Ovary (tissue), 9 donors: Measurements from ENCODE around the gene TMEM270. TPM values are rescaled to one million over a fixed set of nuclear protein-coding genes. Genes with fewer than 3 reads are reported as not detected.

Source experiments
- DNase-seq, 5 donors: peaks; one replicate each; pipeline ENCODE4 v3.0.0-alpha.2; 2019 to 2020
- H3K27ac ChIP-seq, 2 donors: fragments of 200-600 bp; one replicate each; pipeline versions ENCODE4 v1.5.1 to v1.8.0; 2019 to 2022
- H3K27me3 ChIP-seq: fragments of 200-600 bp; one replicate; pipeline ENCODE4 v1.8.0; 2022
- H3K36me3 ChIP-seq: fragments of 200-600 bp; sonication (generic); one replicate; pipeline ENCODE4 v1.5.1; 2019
- H3K4me1 ChIP-seq: one replicate; pipeline ENCODE4 v1.8.1; 2013; ENCODE audit warnings: mild to moderate bottlenecking, moderate library complexity; ENCODE audit not compliant: insufficient read depth
- H3K4me3 ChIP-seq: fragments of 200-600 bp; sonication (generic); one replicate; pipeline ENCODE4 v1.5.1; 2017
- H3K9me3 ChIP-seq, 2 donors: fragments of 200-600 bp in 1 of 2; sonication (generic) in 1 of 2; one replicate each; pipeline versions ENCODE4 v1.5.1 to v1.8.1; 2013 to 2019; ENCODE audit warnings: mild to moderate bottlenecking in 1 of 2, moderate library complexity in 1 of 2
- CTCF ChIP-seq, 3 donors: fragments of 450-650 bp in 2 of 3; fragments of 200-600 bp in 1 of 3; IDR thresholded peaks; one replicate each; pipeline versions ENCODE4 v1.5.1 to v1.8.0; 2016 to 2022; ENCODE audit warnings: antibody characterized with exemption in 3 of 3, mild to moderate bottlenecking in 1 of 3
- EP300 ChIP-seq: sonication (generic); formaldehyde crosslinking; IDR thresholded peaks from one replicate; pipeline ENCODE4 v1.6.1; 2017; ENCODE audit warnings: antibody characterized with exemption
- POLR2A ChIP-seq: fragments of 450-650 bp; IDR thresholded peaks from one replicate; pipeline ENCODE4 v1.6.1; 2017; ENCODE audit warnings: antibody characterized with exemption, mild to moderate bottlenecking, moderate library complexity
- WGBS, 3 donors: extraction: QIAGEN DNeasy Blood & Tissue Kit in 1 of 3; methylation state at CpG; one replicate each; pipeline versions ENCODE4 v1.1.5 to v1.1.7; 2013 to 2017; 5-methylcytosine and 5-hydroxymethylcytosine counted together
- intact Hi-C, 4 donors: fragments of 100-400 bp; cut with DNase I; formaldehyde crosslinking; loops; one replicate each; pipeline versions ENCODE4 v1.11.0 to v1.15.1; 2022 to 2023
- polyA plus RNA-seq, 2 donors: library from polyadenylated mRNA; stranded (reverse); fragments of 200-250 nt in 1 of 2; fragments of 350-450 nt in 1 of 2; fragmentation: Illumina TruSeq in 1 of 2; extraction: RNeasy Lipid Tissue Mini Kit (QIAGEN cat#74804) in 1 of 2; gene quantifications; one replicate each; pipeline ENCODE4 v1.2.3, GENCODE V29; 2013 to 2014
- total RNA-seq, 7 donors: library from RNA; depleted of rRNA in 2 of 7; stranded (reverse); fragments of >200 nt in 2 of 7; fragmentation: NEBNext Ultra II Directional in 3 of 7; extraction: Animal tissue kit (Norgen Biotek cat#: 25700) in 3 of 7; gene quantifications; one replicate each; pipeline versions ENCODE4 v1.1.0 to v1.2.4, GENCODE V29; 2016 to 2023
- donor health status: DM: no; HTN: no; CAD: no; lungs with moderate emphysema.
- donor health status: DM: no; HTN: no; CAD: no.
- donor health status: Bipolar disorder and iron deficiency.
- donor health status: DM: yes; HTN: yes; CAD: no.
- donor health status: DM: no; HTN: no; CAD: no.
- donor health status: DM: yes; HTN: yes; CAD: no.

TMEM270 gene
- total and polyA plus RNA-seq, 9 donors, result 0.34 TPM; not detected in 8

DNA sequence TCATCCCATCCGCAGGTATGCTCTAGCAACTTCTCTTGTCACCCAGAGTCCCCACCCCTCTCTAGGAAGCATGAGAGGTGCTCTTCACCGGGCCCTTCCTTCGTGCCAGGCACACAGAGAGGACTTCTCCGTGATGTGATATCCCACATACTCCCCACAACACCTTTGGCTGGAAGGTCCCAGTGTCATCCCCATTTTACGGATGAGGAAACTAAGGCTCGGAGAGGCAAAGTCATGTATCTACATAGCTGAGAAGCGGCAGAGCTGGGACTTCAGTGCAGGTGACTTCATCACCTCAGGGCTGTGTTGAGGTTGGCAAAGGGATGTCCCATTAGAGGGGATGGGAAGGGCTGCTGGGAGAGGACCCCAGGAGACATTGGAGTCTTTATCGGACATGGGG, 15.4 kb downstream of the TMEM270 start:
- no peak overlapping the region for H3K27ac ChIP-seq
- no peaks in the 10 kb centered on the region for H3K4me1 ChIP-seq
- H3K27me3 ChIP-seq, result no peaks in the 10 kb centered on the region
- H3K9me3 ChIP-seq, result no peaks in the 10 kb centered on the region
- TF ChIP-seq EP300 (no peak), CTCF (IDR thresholded peaks at IDR 0.05) (no peak), POLR2A (no peak)
- H3K36me3 ChIP-seq, result no peaks in the 10 kb centered on the region
- 92 to 97% (median 92%) methylated on average over 8 of the region's 8 CpGs for WGBS, 3 donors
- intact Hi-C loops, result no loop called here
- H3K4me3 ChIP-seq, result no peak overlapping the region
- no peak for DNase-seq

GRCh38 chr7:73876973-73877372, 16.0 kb downstream of the TMEM270 start:
- H3K27ac ChIP-seq, result no peak overlapping the region
- H3K4me3 ChIP-seq, result no peak overlapping the region
- TF ChIP-seq CTCF (IDR thresholded peaks at IDR 0.05), result no peak
- no peaks in the 10 kb centered on the region for H3K9me3 ChIP-seq
- H3K4me1 ChIP-seq, result no peaks in the 10 kb centered on the region
- intact Hi-C loops, result no loop called here
- no peaks in the 10 kb centered on the region for H3K27me3 ChIP-seq
- H3K36me3 ChIP-seq, result no peaks in the 10 kb centered on the region
- 86 to 89% (median 86%) methylated on average over 10 to 12 of the region's 12 CpGs for WGBS, 3 donors
- DNase-seq, result no peak

DNA sequence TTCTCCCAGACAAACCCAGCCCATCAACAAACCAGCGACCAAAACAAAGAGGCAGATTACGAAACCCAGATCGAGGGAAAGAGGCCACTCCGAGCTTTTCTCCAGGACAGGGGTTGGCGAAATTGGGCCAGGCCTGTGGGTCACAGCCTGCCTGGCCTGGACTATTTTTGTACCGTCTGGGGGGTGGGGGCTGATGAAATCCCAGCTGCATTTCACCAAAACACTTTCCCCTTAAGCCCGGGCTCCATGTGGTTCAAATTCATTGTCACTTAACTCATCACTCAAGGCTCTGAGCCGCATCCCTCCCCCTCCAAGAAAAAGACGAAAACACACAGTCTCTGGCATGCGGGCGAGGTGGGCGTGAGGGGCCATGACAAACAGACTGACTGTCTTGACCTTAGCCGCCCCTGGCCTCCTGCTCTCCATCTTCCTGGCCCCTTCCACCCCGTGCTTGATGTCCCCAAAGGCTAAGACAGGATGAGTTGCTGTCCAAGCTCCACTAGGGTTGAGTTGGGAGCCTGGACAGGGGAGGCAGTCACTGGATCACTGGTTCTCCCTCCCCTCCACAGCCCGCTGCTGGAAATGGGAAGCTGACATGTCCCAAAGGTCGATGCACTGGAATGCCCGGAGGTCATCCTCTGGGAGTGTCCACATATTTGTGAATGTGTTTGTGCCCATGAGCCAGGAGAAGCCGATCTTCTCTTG, 19.2 kb downstream of the TMEM270 start:
- Histone ChIP-seq H3K4me3 (no peak overlapping the region), H3K27me3 (no peaks in the 10 kb centered on the region), H3K4me1 (no peaks in the 10 kb centered on the region), H3K9me3 (no peaks in the 10 kb centered on the region), H3K36me3 (no peaks in the 10 kb centered on the region), H3K27ac (no peak overlapping the region)
- TF ChIP-seq CTCF (IDR thresholded peaks at IDR 0.05) (no peak), POLR2A (no peak), EP300 (no peak)
- intact Hi-C loops, result no loop called here
- no peak for DNase-seq
- WGBS, 3 donors, result 54 to 71% (median 63%) methylated on average over 18 of the region's 18 CpGs

DNA sequence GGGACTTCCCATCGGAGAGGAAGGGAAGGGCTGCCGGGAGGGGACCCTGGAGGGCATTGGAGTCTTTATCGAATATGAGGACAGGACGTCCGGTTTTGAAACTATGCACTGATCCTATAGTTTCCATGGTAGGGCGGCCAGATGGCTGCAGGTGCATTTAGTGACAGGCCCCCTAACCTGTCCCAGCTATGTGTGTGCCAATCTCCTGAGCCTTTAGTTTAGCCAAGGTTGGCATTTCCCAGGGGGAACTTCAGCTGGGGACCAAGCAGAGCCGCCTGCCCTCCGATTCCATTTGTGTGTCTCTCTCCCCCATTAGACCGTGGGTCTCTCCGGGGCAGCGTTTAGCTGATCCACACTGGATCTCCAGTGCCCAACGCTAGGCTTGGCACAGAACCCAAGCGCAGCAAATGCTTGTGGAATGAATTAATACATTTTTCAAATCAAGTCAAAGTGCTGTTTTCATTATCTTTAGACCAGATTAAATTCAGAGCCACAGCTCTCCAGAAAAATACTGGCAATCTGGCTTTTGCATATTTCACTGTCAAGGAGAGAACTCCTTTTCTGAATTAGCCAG, 19.9 kb downstream of the TMEM270 start:
- Histone ChIP-seq H3K9me3 (no peaks in the 10 kb centered on the region), H3K27me3 (no peaks in the 10 kb centered on the region), H3K4me1 (no peaks in the 10 kb centered on the region), H3K27ac (no peak overlapping the region), H3K36me3 (no peaks in the 10 kb centered on the region), H3K4me3 (no peak overlapping the region)
- no peak for TF ChIP-seq CTCF (IDR thresholded peaks at IDR 0.05)
- no peak for TF ChIP-seq POLR2A
- no peak for TF ChIP-seq EP300
- intact Hi-C loops, result no loop called here
- WGBS, 3 donors, result 56 to 60% (median 59%) methylated on average over 13 of the region's 13 CpGs
- DNase-seq, result no peak
